GM21619 (cell line): Measurements from ENCODE around the gene ENO3.
A peak's percentile ranks its signal among the peaks of the same experiment; 100 is the strongest.

Experiments used
- ATAC-seq: cut with Tn5 transposase; IDR thresholded peaks from one replicate; pipeline ENCODE4 v1.9.1; 2021; ENCODE audit not compliant: unreplicated experiment

ENO3 gene

DNA sequence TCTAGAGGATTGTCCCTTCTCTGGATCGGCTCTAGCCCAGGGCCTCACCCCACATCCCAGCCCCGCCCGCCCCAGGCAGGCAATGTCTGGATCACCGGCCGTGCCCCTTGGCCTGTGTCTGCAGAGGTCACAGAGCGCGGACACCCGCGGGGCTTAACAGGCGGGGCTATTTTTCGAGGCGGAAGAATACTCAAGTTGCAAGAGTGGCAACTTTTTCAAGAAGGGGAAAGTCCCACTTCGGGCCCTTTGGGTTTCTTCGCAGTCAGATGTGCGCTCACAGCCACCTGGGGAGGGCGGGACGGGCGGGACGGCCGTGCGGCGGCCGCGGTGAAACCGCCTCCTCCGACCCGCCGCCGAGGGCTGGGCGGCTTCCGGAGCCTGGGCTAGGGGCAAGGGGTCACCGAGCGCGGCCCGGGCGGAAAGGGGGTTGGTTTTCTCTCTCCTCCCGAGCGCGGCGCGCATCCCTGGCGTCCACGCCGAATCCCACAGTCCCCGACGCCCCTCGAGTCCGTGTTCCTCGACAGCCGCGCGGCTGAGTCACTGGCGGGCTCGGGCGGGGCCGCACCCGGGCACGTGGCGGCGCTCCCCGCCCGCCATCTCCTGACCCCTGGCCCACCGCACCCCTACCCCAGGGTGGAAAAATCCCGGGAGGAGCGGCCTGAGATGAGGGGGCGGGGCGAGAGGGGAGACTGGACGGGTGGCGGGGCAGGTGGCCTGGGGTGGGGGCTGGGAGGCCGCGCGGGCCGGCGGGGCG, 1.4 kb upstream of the ENO3 start:
- peak; percentile 23 for ATAC-seq

DNA sequence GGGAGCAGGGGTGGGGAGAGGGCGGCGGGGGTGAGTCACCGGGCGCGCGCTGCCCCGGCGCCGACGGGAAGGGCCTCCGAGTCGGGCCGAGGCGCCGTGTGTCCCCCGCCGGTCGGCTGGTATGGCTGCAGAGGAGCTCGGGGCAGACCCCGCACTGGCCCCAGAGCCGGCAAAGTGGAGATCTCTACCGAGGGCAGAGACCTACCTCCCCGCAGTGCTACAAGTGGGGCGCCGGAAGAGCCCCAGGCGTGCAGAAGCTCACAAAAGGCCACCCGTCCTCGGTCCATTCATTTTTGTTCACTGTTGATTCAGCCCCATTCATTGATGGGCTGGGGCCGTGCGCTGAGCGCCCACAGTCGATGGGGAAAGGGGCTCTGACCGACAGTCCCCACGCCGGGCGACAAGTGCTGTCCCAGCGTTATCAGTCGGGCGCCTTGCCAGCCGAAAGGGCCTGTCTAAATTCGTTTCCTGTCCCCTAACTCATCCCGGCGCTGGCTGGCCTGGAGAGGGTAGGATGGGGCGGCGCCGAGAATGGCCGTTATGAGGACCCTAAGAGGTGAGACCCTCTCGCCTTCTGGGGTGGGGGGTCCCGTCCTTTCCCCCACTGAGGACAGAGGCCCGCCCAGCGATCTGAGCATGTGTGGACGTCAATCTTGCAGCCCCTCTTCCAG, 709 bp upstream of the ENO3 start:
- peak; percentile 5 for ATAC-seq

DNA sequence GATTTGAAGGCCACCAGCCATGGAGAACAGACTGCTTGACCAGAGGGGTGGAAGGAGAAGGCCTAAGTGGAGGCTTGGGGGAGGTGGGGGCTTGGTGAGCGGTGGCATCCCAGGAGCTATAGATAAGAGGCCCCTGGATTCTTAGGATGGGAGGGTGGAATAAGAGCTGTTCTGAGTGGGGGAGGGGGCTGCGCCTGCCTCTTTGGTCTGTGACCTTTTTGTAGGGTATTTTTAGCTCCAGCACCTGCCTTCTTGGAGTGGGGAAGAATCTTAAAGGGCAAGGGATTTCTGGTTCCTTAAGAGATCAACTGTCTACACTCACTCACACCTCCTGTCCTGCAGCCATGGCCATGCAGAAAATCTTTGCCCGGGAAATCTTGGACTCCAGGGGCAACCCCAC, 567 bp downstream of the ENO3 start:
- ATAC-seq, result no peak

DNA sequence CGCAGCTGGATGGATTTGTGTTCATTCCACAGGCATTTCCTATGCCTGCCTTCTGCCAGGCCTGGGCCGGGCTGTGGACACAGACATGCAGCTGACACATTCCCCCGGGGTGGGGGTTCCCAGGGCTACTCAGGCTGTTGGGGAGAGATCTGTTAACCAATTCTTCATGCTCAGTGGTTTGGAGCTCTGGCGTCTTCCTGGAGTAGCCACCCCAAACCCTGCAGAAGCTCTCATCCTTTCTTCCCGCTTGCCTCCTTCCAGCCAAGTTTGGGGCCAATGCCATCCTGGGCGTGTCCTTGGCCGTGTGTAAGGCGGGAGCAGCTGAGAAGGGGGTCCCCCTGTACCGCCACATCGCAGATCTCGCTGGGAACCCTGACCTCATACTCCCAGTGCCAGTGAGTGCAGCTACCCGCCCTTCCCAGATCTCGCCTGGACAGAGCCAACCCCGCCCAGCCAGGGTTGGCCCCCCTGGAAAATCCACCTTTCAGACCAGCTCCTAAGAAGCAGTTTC, 2.6 kb downstream of the ENO3 start:
- ATAC-seq, result no peak

DNA sequence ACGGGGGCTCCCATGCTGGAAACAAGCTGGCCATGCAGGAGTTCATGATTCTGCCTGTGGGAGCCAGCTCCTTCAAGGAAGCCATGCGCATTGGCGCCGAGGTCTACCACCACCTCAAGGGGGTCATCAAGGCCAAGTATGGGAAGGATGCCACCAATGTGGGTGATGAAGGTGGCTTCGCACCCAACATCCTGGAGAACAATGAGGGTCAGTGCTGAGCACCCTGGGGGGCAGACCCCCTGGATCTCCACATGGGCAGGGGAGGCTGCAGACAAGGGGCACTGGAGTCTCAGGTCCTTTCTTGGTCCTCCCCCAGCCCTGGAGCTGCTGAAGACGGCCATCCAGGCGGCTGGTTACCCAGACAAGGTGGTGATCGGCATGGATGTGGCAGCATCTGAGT, 4.2 kb downstream of the ENO3 start:
- ATAC-seq, result no peak

DNA sequence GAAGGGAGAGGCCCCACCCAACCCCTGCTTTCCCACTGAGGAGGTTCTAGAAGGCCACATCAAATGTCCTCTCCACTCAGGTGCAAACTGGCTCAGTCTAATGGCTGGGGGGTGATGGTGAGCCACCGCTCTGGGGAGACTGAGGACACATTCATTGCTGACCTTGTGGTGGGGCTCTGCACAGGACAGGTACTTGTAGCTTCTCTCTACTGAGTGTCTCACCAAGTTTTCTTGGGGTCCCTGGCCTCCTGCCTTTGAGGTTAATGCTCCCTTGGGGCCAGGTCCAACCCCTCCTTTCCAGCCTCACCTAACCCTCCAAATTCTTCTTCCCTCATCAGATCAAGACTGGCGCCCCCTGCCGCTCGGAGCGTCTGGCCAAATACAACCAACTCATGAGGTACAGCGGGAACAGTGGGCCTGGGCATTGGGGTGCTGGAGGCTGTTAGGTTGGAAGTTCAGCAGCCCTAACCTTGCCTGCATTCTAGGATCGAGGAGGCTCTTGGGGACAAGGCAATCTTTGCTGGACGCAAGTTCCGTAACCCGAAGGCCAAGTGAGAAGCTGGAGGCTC, 5.7 kb downstream of the ENO3 start:
- no peak for ATAC-seq

DNA sequence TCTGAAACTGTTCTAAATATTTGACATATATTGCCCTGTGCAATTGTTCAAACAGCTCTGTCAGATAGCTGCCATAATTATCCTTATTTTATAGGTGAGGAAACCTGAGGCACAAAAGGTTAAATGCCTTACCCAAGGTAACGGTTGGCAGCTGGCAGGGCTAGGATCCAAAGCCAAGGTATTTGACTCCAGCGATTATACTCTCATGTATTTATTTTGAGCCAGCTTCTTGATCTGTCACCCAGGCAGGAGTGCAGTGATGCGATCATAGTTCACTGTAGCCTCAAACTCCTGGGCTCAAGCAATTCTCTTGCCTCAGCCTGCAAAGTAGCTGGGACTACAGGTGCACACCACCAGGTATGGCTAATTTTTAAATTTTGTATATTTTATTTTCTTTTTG, 7.2 kb downstream of the ENO3 start:
- ATAC-seq, result no peak

DNA sequence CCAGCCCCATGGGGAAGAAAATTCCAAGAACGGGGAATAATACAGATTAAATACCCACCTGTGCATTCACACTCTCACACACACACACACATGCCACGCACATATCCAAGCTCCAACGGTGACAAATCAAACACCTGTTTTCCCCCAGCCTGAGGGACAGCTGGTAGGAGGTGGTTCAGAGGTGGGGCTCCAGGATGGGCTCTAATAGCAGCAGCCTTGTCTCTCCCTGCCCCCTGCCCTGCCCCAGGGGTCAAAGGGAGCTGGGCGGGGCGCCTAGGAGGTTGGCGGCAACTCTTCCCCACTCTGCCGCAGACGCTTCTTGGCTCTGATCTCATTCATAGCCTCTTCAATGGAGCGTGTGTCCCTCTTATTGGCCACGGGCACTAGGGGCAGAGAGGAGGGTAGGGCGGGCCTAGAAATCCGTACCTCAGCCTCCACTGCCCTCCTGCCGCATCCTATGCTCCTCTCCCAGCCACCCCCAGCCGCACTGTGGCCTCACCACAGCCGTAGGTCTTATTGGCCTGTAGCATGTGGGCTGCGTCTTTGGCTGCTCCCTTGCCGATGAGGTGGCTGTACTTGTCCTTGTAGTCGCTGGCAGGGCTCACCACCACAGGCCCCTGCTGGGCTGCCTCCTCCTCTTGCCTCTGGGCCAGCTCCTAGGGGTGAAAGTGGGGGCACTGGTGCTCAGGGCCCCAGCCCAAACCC, 8.5 kb downstream of the ENO3 start:
- no peak for ATAC-seq

DNA sequence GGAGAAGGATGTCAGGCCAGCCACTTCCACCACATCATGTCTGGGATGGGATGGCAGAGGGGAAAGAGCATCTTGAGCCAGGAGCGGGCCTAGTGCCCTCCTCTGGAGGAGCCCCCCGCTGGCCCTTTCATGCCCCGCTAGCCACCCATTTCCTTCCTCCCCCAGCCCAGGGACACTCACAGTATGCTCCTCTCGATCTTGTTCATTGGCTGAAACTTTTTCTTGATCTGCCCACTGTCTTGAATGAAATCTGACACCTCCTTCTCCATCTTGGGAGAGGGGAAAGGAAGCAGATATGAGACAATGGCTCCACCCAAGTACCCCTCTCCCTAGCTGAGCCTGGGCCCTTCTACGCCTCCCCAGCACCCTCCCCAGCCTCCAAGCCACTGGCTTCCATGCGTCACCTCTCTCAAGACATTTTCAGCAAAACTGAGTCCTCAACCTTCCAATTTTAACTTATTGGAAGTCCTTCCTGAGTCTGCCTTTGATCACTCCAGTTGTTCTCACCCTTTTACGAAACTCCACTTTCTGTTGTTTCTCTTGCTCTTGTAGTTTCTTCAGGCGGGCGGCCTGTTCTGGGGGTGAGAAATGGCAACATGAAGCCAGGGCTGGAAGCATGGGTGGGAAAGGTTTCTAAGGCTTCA, 9.5 kb downstream of the ENO3 start:
- ATAC-seq, result no peak

DNA sequence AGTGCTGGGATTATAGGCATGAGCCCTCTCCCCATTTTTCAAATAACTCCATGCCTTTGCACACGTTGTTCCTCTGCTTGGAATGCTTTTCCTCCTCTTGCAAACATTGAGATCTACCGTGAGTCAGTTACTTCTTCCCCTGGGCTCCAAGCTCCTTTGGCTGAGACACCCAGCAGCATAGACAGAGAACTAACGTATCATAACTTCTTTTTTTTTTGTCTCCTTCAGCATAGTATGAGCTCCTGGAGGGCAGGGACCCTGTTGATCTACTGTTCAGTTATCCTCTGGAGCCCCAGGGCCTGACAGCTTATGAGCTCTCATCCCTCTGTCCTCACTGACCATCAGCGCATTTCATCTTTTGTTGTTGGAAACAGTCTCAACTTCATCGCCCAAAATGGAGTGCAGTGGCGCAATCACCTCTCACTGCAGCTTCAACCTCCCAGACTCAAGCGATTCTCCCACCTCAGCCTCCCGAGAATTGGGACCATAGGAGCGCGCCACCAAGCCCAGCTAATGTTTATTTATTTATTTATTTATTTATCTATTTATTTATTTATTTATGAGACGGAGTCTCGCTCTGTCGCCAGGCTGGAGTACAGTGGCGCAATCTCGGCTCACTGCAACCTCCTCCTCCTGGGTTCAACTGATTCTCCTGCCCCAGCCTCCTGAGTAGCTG, 14.5 kb downstream of the ENO3 start:
- no peak for ATAC-seq

DNA sequence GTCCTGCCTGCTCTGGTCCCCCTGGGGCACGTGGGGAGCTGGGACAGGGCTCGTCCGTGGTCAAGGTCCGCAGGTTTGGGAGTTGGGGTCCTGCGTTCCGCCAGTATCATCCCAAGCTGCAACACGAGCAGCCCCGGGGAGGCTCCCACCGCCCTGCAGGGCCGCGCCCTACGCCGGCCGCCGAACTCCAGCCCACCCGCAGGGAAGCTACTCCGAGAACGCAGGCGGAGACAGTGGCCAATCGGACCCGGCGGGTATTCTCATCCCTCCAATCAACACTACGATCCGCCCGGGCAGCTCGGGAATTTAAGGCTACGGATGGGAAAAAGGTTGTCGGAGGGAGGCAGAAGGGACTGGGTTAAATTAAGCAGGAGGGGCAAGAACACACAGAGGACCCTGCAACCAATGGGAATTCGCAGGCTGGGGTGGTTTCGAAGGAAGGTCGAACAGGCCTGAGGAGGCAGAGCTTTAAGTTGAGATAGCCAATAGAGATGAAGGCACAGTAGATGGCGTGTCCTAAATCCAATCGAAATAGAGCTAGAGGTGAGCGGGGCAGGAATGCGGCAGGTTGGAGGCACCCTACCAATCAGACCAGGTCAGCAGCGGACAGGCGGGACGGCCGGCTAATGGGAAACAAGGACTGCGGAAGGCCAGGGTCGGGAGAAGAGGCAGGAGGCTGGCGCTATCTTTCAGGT, 16.1 kb downstream of the ENO3 start:
- peak; percentile 77 for ATAC-seq

DNA sequence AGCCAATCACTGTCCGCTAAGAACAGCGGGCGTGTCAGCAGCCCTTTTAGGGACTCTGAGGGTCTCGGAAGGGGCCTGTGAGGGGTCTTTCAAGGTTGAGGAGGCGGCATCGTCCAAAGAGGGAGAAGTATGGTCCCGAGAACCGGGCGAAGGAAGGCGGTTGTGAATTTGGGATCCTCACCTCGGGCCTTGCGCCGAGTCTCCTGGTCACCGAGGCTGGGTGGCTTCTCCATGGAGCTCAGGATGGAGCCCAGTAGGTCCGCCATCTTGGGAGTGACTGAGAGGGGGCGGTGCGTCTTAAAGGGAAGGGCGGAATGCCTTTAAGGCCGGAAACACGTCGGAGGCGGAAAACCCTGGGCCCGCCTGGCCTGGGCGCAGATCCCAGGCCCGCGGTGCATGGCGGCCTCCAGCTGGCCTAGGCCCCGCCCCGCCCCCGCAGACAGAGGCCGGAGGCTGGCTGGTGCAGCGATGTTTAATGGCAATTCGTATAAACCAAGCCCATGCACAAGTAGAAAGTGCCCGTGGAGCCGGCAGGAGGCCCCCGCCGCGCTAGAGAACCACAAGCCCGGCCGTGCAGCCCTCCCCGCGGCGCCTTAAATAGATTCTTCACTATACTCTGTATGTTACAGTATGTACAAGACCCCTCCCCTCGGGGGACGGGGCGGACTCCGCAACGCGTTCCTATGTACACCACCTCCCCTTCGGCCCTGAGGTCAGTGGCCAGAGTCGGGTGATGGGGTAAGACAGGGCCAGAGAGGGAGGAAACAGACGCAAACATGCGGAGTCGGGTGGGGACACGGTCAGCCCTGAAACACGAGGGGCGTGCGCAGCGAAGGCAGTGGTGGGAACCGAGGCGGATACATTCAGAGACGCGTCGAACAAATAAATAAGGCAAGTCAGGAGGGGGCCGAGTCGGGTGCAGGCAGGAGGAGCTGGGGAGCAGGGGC, 16.9 kb downstream of the ENO3 start, which contains the start of gene SPAG7:
Gene SPAG7, minus strand, starts transcription at position 279 of the 947 bp plus-strand sequence. Its CDS starts 13 bp downstream, at position 266.
- ATAC-seq, result peak; percentile 54

DNA sequence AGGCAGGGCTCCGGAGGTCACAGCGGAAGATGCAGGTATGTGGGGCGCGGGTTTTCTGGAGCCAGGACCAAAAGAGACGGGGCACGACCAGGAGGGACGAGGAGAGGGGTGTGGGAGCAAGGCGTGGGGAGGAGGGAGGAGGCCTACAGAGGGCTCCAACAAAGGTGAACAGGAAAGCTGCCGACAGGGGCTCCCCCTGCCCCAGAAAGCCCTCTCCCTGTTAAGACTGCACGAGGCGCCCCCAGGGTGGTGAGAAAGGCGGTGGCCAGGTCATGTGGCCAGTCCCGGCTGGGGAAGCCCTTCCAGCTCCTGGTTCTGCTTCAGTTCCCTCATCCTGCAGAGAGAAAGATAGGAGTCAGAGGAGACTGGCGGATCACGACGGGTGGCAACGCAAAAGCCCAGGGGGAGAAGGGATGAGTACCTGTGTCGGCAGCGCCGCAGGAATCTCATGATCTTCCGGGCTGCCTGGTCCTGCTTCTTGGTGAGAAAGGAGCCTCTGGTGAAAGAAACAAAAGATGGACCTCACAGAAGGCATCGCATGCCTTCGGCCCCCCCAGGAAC, 17.6 kb downstream of the ENO3 start:
- no peak for ATAC-seq

DNA sequence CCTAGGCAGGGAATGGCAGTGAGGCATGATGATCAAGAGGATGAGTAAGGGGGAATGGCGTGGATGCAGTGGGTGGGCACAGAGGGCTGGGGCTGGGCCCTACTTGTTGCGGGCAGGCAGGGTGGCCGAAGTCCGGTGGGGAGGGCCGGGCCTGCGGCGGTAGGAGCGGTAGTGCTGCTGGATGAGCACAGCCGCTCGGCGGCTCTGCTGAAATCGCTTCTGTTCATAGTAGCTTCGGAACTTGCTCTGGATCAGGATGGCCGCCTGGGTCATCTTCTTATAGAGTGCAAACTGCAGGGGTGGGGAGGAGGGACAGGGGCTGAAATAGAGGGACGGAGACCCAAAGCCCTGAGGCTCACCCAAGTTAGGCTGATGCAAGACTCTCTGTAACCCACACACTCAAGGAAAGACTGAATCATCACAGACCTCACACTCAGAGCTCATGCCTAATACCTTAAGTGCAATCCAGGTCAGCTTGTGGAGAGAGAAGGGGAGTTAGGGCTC, 18.2 kb downstream of the ENO3 start:
- ATAC-seq, result no peak

DNA sequence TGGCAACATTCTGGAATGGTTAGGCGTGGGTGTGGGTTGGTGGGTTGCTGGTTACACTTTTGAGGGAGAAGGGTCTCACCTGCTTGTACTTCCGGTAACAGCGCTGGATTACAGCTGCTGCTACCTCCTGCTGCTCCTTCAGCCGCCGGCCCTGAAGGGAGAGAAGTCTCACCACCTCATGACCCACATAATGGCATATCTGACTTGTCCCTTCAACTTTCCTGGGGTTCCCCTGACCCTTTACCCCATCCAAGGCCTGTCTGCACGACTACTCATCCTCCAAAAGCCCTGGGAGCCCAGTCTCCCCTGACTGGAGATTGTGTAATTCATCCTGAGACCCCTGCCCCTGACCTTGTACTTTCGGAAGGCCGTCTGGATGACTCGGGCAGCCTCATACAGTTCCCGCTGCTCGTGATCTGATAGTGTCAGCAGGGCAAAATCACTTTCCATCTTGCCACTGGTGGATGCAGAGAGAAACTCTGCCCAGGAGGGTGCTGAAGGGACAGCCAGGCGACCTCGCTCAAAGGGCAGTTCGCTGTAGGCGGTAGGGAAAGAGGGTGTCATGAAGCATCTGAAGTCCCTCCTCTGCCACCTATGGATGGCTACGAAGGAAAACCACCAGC, 18.7 kb downstream of the ENO3 start:
- ATAC-seq, result no peak

DNA sequence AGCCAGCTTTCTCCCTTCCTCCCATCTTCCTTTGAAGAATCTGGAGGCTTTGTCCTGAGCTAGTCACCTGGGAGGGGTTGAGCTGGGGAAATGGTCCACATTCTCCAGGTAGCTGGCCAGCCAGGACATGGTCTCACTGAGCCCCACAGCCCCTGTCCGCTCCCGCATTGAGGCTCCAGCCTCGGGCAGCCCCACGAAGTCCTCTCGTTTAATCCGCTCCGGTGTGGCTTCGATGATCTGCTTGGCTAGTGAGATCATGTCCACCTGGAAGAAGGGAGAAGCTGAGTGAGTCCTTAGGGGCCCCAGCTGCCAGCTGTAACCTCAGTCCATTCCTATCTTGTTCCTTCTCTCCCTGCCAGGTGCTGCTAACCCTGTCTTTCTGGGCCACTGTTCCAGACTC, 19.4 kb downstream of the ENO3 start:
- ATAC-seq, result no peak

DNA sequence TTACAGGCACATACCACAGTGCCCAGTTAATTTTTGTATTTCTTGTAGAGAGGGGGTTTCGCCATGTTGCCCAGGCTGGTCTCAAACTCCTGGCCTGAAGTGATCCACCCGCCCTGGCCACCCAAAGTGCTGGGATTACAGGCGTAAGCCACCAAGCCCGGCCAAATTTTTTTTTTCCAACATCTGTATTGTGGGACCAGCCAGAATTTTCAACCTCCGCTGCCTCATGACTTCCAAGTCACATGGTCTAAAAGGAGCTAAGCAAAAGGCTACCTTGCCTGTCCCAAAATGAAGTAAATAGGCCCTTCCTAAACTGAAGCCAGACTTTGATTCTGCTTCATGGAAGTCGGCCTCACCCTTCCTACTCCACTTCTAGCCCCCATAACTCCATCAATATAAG, 20.9 kb downstream of the ENO3 start:
- no peak for ATAC-seq

DNA sequence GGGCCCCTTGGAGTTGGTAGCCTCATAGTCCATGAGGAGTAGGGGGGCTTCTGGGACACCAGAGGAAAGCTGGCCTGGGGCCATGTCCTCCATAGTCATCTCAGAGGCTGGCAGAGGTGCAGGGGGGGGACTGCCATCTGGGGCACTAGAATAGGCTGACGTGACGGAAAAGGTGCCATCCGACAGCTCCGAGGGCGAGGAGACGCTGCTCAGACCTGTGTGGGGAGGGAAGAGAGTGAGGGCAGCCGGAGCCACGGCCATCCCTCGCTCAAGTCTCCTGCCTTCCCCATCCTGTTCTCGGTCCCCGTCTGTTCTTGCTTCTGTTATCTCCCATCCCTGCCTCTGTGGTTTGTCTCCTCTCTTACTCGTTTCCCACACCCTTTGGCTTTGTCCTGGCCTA, 21.4 kb downstream of the ENO3 start:
- no peak for ATAC-seq
